HK-2 (cell line): ENCODE results near the gene LHPP.

Experiments used
- DNase-seq: peaks from one replicate; pipeline ENCODE4 v3.0.0-alpha.2; 2018; ENCODE audit not compliant: unreplicated experiment

Gene LHPP

DNA sequence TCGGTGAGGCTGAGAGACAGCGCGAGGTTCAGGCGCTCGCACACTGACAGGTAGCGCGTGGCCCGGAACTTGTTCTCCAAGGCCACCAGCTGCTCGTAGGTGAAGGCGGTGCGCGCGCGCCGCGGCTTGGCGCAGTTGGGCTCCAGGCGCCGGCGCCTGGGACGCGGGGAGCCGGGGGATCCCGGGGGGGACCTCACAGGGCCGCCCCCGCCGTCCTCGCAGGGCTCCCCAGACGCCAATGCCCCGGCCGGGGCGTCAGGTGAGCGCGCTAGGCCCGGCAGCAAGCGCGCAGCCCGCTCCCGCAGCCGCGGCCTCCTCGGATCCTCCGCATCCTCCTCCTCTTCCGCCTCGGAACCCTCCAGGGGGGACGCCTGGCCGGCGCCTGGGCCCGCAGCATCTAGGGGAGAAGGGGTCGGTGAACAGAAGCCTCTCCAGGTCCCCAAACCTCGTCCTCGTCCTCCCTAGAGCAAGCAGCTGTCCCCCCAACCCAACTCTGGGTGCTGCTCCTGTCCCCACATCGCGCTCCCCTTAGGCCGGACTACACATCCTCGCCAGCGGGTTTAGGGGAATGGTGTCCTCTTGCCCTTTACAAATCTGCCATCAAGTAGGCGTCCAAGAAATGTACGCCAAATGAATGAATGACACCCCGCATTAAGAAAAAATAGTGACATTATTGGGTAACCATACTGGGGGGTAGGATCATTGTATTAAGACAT, 13.7 kb upstream of the LHPP start:
- DNase-seq: no peak

DNA sequence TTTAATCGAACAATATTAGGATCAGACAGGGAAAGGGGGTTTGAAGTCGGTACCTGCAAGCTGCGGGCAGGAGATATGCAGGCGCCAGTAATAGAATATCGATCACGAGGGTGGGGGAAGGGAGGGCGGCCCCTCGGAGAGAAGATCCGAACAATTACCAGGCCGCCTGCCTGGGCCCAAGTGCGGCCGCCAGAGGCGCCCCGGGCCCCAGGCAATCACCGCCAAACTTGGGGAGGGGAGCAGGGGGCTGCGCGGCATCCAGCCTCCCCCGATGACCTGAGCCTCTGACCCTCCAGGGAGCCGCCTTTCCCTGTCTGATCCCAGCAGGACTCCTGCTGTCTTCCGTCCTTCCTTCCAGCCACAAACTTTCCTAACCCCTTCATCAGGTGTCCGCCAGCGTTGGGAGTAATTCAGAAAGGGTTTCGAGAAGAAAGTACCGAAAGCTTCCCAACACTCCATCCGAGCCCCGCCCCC, 12.9 kb upstream of the LHPP start:
- DNase-seq: no peak

DNA sequence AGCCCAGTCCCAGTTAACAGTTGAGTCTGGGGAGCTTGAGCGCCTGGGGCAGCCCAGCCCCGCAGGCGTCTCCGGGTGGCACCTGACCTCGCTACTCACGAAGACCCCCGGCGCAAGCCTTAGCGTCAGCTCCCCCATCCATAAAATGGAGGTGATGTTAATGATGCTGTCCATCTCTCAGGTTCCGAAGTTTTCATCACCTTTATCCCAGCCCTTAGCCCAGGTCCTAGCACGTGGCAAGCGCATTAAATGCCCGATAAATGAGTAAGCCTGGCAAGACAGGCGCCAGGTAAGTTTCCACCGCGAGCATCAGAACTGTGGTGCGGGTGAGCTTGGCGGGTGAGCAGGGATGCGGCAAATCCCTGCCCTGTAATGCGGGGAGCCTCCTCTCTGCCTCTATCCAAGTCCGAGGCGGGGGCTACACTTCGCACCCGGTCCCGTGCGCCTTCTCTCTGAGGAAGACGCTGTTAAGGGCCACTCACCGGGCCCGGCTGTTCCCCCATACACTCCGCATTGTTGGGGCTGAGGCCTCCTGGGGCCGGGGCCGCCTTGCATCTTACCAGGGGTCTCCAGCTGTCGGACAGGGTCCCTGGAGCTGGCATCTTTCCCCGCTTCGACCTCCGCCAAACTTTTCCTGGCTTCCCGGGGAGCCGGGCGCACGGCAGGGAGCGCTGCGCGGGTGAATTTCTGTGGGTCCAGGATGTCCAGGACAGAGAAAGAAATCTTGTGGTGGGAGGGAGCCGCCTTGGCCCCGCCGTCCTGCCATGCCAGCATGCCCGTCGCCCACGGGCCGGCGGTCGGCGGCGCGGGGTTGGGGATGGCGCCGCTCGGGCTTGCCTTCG, 12.2 kb upstream of the LHPP start:
- DNase-seq: no peak

- no peak for DNase-seq
Observed at GRCh38 chr10:124450012-124450782, 11.4 kb upstream of the LHPP start, which contains the start of gene NKX1-2. Gene NKX1-2 (minus strand): TSS chr10:124450035. CDS start chr10:124449943, 92 bp downstream.

DNA sequence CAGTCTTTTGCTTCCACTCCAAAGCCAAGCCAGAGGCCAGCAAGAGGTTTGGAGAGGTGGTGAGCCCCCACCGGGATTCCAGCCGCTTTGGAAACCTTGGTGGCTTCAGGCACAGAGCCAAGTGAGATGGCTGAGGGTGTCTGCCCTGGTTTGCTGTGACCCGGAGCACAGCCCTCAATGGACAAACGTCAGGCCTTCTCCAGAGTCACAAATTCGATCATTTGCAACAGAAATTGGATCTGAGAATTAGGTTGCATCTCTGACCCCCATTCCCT, 10.9 kb upstream of the LHPP start:
- DNase-seq: no peak

GRCh38 chr10:124451276-124451675, 10.3 kb upstream of the LHPP start:
- no peak for DNase-seq

DNA sequence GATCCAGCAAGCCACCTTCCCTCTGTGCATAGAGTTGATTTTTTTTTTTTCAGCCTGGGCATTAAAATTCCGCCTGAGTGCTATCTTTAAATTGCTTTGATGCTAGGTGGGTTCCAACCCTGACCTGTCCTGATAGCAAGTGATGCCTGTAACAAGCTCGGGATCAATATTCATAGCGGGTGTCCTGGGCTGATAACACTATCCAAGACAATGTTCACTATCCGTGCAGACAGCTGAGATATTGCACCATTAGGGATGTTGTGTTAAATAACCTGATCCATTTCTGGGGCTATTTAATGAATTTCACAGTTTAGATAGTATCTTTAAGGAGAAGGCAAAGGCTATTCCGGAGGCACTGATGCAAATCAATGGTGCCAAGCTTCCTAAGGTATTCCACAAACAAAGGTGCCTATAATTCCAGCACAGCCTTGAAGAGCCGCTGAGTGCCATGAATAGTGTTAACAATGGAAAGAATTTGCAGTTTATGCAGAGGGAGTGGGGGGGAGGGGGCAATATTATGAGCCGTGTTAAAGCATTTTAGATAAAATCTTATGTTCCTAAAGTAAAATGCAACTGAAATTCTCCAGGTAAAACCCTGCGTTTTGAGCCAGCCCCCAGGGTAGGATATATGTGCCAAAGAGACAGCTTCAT, 7.5 kb upstream of the LHPP start:
- no peak for DNase-seq

DNA sequence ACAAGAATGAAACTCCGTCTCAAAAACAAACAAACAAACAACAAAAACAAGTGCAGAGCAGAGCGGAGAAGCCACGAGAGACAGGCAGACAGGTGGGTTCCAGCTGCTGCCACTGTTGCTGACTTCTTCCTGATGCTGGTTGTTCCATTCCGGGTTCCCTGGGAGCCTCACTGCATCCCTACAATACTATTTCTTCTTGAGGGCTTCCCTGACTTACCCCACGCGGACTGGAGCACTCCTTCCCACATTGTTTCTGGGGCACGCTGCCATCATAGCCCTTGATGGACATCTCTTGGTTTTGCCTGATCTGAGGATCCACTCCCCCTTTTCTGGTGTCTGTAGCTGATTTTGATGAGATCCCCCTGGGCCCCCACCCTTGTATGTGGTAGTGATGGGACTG, 6.2 kb upstream of the LHPP start:
- DNase-seq: no peak

DNA sequence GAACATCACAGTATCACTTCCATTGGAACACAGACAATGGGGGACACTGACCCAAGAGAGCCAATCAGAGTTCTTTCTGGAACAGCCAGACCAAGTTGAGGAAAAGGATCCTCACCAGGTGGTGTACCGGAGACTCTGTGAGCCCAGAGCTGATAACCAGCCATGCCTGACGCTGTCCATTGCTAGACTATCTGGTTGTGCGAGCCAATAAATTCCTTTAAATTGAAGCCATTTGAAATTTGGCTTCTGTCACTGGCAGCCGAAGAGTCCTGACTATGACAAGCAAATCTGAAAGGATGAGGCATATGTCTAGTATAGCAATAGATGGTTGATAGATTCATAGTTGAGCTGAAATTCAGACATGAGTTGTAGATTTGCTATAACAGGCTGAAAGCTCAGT, 3.1 kb upstream of the LHPP start:
- no peak for DNase-seq

DNA sequence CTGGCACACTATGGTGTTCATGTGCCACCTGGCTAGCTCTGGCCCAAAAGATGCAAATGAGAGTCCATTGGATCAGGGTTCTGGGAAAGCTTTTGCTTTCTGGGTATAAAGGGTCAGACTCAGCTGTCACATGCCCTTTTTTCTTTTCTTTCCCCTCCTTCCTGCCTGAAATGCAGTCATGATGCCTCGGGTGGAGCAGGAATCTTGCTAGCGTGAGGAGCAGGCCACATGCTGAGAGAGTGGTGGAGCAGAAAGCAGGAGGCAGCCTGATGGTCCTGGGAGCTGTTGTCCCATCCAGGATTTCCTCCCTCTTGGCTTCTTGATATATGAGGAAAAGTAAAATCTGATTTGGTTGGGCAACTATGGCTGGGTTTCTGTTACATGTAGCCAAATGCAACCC, 2.7 kb upstream of the LHPP start:
- DNase-seq: no peak

DNA sequence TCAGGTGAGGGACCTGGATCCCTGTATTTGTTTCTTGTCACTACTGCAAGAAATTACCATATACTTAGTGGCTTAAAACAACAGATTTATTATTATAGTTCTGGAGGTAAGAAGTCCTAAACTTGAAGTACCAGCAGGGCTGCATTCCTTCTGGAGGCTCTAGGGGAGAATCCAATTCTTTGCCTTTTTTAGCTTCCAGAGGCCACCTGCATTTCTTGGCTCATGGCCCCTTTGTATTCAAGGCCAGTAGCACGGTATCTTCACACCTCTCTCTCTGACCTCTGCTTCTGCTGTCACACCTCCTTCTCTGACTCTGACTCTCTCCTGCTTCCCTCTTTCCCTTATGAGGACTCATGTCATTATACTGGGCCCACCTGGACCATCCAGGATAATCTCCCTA, 2.2 kb upstream of the LHPP start:
- no peak for DNase-seq

- no peak for DNase-seq
Observed at GRCh38 chr10:124460144-124460543, 1.5 kb upstream of the LHPP start.

DNA sequence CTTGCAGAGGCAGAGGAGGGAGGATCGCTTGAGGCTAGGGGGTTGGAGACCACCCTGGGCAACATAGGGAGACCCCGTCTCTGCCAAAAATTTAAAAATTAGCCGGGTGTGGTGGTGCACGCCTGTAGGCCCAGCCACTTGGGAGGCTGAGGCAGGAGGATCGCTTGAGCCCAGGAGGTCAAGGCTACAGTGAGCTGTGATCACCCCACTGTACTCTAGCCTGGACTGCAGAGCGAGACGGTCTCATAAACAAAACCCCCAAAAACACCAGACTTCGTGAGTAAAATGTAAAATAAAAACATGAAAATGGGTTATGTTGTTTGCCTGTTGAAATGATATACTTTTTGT, 699 bp downstream of the LHPP start:
- no peak for DNase-seq

GRCh38 chr10:124464028-124464965, 2.7 kb downstream of the LHPP start:
- no peak for DNase-seq

DNA sequence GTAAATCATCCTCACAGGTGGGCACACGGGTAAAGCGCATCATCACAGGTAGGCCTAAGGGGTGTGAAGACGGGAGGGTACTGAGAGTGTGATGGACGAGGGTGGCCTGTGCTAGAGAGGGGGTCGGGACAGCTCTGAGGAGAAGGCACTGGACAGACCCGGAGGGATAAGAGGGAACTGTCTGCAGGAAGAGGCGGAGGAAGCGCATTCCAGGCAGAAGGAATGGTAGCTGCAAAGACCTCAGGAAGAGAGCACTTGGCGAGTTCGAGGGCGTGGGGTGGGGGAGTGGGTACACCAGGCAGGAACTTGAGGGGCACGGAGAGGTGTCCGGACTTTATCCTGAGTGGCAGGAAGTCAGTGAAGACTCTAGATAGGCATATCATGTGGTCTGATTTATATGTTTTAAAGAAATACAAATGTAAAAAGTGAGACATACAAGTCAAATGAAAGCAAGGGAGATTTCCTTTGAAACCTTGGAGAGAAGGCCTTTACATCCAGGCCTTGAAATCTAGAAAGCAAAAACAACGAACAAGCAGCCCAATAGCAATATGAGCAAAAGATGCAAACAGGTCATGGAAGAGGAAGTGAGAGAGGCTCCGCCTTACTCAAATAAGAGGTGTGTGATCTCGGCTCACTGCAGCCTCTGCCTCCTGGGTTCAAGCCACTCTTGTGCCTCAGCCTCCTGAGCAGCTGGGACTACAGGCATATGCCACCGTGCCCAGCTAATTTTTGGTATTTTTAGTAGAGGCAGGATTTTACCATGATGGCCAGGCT, 3.6 kb downstream of the LHPP start:
- no peak for DNase-seq

- DNase-seq: no peak
Observed at GRCh38 chr10:124465777-124466488, 4.3 kb downstream of the LHPP start.

- DNase-seq: no peak
Observed at GRCh38 chr10:124467165-124467564, 5.5 kb downstream of the LHPP start.

- no peak for DNase-seq
Observed at GRCh38 chr10:124468624-124469023, 7.0 kb downstream of the LHPP start.

DNA sequence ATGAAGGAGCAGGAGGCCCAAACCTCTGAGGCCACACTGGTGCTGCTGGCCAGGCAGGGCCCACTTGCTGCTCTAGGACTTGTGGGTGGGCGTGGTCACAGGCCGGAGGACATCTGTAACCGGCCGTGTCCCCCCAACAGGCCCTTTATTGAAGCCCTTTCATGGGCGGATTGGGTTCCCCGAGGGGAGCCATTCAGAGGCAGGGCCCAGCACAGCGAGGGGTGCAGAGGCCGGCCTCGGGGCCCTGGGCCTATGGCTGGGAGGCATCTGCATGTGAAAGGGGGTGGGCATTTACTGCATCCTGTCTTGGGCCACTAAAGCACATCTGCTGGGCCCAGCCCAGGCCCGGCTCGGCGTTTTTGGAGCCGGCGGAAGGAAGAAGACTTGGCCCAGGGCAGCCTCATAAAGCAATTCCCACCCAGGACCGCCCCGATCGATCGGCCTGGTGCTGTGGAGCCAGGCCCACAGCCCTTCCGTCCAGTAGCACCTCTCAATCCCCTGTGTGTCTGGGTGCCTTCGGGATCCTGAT, 8.4 kb downstream of the LHPP start:
- DNase-seq: no peak
